ENCODE results near the gene LRRC55.
A peak's percentile ranks its signal among the peaks of the same experiment; 100 is the strongest.

The LRRC55 gene

GRCh38 chr11:57203882-57204480, 22.2 kb downstream of the LRRC55 start:
- no peak overlapping the region for H3K27ac ChIP-seq (ENCODE audit: poor library complexity, severe bottlenecking)
- H3K27me3 ChIP-seq (ENCODE audit: insufficient read depth, poor library complexity, severe bottlenecking) = no peaks in the 10 kb centered on the region
- H3K36me3 ChIP-seq (ENCODE audit: low read depth) = no peaks in the 10 kb centered on the region
- no peaks in the 10 kb centered on the region for H3K9me3 ChIP-seq (ENCODE audit: severe bottlenecking)
- no peak for DNase-seq (ENCODE audit: low spot score)
- no peaks in the 10 kb centered on the region for H3K4me1 ChIP-seq (ENCODE audit: insufficient read depth, poor library complexity, severe bottlenecking)
- no peak for TF ChIP-seq CTCF (IDR thresholded peaks at IDR 0.05; ENCODE audit: poor library complexity, severe bottlenecking)
- ATAC-seq (ENCODE audit: low read depth) = no peak
- no peak overlapping the region for H3K4me3 ChIP-seq (ENCODE audit: severe bottlenecking)

- ATAC-seq (ENCODE audit: low read depth) (peak; percentile 68), DNase-seq (ENCODE audit: low spot score) (no peak)
- no peaks in the 10 kb centered on the region for H3K27me3 ChIP-seq (ENCODE audit: insufficient read depth, poor library complexity, severe bottlenecking)
- no peaks in the 10 kb centered on the region for H3K36me3 ChIP-seq (ENCODE audit: low read depth)
- H3K4me3 ChIP-seq (ENCODE audit: severe bottlenecking) = no peak overlapping the region
- H3K27ac ChIP-seq (ENCODE audit: poor library complexity, severe bottlenecking) = no peak overlapping the region
- no peaks in the 10 kb centered on the region for H3K9me3 ChIP-seq (ENCODE audit: severe bottlenecking)
- no peak for TF ChIP-seq CTCF (IDR thresholded peaks at IDR 0.05; ENCODE audit: poor library complexity, severe bottlenecking)
- no peaks in the 10 kb centered on the region for H3K4me1 ChIP-seq (ENCODE audit: insufficient read depth, poor library complexity, severe bottlenecking)
Observed at GRCh38 chr11:57205041-57205641, 23.4 kb downstream of the LRRC55 start.

- no peak for DNase-seq (ENCODE audit: low spot score)
- H3K27ac ChIP-seq (ENCODE audit: poor library complexity, severe bottlenecking) = no peak overlapping the region
Observed at GRCh38 chr11:57207168-57207567, 25.4 kb downstream of the LRRC55 start.

GRCh38 chr11:57210781-57211180, 29.0 kb downstream of the LRRC55 start:
- no peak for TF ChIP-seq CTCF (IDR thresholded peaks at IDR 0.05; ENCODE audit: poor library complexity, severe bottlenecking)

More at GRCh38 chr11:57207168-57207567, 25.4 kb downstream of the LRRC55 start:
- no peaks in the 10 kb centered on the region for H3K36me3 ChIP-seq (ENCODE audit: low read depth)
- H3K4me3 ChIP-seq (ENCODE audit: severe bottlenecking) = no peak overlapping the region
- ATAC-seq (ENCODE audit: low read depth) = no peak
- H3K4me1 ChIP-seq (ENCODE audit: insufficient read depth, poor library complexity, severe bottlenecking) = no peaks in the 10 kb centered on the region
- H3K27me3 ChIP-seq (ENCODE audit: insufficient read depth, poor library complexity, severe bottlenecking) = no peaks in the 10 kb centered on the region
- TF ChIP-seq CTCF (IDR thresholded peaks at IDR 0.05; ENCODE audit: poor library complexity, severe bottlenecking) = no peak
- no peaks in the 10 kb centered on the region for H3K9me3 ChIP-seq (ENCODE audit: severe bottlenecking)

More at GRCh38 chr11:57210781-57211180, 29.0 kb downstream of the LRRC55 start:
- no peaks in the 10 kb centered on the region for H3K36me3 ChIP-seq (ENCODE audit: low read depth)
- no peaks in the 10 kb centered on the region for H3K27me3 ChIP-seq (ENCODE audit: insufficient read depth, poor library complexity, severe bottlenecking)
- H3K4me1 ChIP-seq (ENCODE audit: insufficient read depth, poor library complexity, severe bottlenecking) = peaks cover 6% of the 10 kb centered on the region
- DNase-seq (ENCODE audit: low spot score) (no peak), ATAC-seq (ENCODE audit: low read depth) (no peak)
- H3K27ac ChIP-seq (ENCODE audit: poor library complexity, severe bottlenecking) = no peak overlapping the region
- H3K9me3 ChIP-seq (ENCODE audit: severe bottlenecking) = no peaks in the 10 kb centered on the region
- no peak overlapping the region for H3K4me3 ChIP-seq (ENCODE audit: severe bottlenecking)
